Ramos (cell line): ENCODE measurements around the gene OR2F1.

Source experiments
- in situ Hi-C: fragments of 300-500 bp; cut with MboI; formaldehyde crosslinking; loops from one replicate; pipeline ENCODE4 v1.14.3; 2022; ENCODE audit warnings: low sequenced_read_pairs; ENCODE audit not compliant: unreplicated experiment

The OR2F1 gene, protein sequence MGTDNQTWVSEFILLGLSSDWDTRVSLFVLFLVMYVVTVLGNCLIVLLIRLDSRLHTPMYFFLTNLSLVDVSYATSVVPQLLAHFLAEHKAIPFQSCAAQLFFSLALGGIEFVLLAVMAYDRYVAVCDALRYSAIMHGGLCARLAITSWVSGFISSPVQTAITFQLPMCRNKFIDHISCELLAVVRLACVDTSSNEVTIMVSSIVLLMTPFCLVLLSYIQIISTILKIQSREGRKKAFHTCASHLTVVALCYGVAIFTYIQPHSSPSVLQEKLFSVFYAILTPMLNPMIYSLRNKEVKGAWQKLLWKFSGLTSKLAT

DNA sequence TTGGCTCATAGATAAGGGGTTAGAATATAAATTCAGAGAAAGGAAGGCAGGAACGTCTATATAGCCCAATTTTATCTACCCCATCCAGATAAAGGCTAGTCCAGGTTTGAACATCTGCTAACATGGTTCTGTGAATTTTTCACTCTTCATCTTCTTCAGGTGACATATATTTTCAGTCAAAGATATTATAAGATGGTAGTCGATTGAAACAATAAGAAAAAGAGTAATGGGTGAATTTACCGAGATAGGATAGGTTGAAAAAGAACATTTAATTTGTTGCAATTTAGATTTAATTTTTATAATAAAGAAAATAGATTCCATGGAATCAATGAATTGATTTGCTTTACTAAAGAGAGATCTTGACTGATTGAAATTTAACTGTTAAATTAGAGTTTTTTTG, at the start of gene OR2F1:
OR2F1 (plus strand) TSS at position 301 of the 400 bp plus-strand sequence. CDS start 5,127 bp downstream, outside the sequence.
- in situ Hi-C loops, result no loop called here

DNA sequence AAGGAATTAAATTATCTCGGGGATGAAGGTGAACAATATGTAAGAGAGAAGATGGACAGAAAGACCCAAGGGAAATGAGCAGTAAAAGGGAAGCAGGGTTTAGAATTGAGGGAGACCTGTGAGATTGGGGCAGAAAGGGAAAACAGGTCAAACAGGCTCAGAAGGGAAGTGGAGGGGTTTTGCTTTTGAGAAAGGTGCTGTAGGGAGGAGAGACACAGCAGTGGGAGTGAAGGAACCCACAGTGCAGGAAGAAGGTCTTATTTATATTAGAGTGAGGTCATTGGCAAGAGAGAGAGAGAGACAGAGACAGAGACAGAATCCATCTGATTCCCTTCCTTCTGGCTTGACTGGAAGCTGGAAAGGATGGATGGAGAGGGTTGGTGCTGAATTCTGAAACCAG, 49.1 kb upstream of the OR2F1 start:
- in situ Hi-C loops, result no loop called here

DNA sequence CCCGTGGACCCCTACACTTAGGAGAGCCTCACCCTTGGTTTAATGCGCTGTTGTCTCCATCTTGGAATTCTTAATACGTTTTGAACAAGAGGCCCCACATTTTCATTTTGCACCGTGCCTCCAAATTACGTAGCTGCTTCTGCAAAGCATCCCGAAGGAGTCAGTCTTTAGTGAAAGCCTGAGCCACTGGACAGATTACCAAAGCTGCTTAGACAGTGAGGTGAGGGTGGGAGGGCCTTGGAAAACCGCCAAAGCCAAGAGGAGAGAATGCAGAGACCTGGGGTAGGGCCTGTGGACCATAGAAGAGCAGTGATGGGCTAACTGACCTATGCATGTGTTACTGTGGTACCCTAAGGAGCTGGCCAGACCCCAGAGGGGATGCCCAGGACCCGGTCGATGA, 48.5 kb upstream of the OR2F1 start:
- in situ Hi-C loops, result no loop called here

DNA sequence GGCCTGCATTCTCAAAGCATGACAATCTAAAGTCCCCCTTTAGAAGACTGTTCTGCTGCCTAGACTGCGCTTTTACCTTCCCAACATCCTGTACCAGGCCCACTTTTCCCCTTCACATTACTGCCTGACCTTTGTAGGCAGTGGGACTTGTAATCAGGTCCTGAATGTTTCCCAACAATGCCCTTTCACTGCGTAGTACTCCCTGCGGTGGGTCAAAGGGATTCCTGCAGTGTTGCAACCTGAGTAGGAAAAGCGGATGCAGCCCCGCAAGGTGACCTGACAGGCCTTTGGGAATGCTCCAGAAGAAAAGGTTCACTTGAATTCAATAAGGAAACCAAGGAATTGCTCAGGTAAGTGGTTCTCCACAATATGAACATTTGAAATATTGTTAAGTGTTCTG, 47.7 kb upstream of the OR2F1 start:
- in situ Hi-C loops, result no loop called here

DNA sequence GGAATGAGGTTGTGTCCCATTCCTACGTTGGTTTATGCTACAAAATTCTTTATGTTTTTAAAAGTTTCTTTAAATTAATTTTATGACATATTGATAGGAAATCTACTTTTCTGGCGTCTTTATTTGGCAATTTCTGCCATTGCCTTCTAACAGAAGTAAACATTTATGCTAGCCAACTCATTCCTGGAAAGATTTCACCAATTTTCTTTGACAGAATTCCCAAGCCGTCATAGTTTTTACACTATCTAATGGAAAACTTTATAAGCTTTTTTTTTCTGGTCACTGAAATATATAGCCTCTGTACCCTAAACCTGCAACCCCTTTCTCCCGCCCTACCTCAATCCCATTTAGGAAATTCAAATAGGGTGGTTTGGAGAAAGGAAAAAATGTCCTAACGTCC, 46.5 kb upstream of the OR2F1 start:
- in situ Hi-C loops, result no loop called here

DNA sequence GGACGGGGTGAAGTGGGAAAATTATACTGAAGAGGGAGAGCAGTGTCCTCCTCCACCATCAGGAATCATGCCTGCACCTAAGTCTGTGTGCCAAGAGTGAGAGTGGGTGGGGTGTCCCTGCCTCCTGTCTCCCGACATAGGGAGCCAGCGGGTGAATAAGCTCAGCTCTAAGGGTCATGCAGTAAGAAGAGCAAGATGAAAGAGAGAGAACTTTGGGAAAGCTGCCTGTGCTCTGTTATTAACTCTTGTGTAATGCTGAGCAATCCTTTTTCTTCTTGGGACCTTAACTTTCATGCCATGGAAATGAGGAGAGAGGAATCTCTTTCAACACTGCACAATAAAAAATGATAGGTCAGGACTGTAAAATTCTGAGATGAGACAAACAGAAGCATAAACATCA, 44.8 kb upstream of the OR2F1 start:
- in situ Hi-C loops, result no loop called here

DNA sequence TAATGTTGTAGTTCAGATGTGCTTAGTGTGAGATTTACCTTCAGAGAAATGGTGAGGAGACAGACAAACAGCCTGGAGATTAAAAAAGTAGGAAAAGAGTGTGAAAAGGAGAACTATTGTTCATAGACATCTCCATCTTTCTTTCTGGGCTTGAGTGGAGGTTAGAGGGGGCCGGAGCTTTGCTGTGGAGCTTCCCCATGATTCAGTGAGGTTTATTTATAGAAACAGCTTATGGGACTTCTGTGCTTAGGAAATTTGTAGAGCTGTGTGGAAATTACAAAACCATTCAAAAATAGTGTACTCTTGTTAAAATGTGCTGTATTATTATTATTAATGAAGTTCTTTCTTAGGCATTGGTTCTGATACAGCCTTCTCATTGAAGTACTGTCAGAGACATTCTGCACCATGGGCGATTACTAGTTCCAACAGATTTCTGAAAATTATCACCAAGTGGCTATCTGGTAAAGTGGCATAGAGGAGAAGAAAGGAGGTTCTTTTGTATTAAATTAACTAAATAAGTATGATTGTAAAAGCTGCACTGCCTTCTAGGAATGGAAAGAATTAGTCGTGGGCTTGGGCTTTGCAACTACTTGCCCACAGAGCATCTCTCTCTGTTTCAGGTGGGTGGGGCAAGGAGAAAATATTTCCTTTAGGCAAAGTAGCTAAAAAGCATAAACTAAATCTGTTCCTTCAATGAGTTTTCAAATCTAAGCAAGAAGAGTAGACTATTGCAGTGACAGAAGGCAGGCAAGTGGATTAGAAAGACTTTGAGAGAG, 44.0 kb upstream of the OR2F1 start:
- in situ Hi-C loops, result no loop called here

DNA sequence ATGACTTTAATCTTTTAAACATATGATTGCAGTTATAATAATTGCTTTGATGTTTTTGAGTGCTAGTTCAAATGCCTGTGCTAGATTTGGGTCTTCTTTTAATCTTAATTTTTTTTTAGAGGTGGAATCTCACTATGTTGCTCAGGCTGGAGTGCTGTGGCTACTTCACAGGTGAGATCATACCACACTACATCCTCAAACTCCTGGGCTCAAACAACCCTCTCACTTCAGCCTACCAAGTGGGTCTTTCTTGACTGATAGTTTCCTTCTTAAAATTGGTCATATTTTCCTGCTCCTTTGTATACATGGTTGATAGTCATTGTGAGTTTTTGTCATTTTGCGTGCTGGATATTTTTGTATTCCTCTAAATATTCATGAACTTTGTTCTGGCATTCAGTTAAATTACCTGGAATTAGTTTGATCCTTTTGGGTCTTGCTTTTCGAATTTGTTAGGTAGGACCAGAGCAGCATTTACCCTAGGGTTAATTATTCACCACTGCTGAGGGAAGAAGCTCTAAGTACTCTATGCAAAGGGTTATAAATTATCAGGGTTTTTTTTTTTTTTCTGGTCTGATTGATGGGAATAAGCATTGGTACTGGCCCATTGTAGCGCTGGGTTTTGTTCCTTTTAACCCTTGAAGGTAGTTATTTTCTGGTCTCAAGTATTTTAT, 40.6 kb upstream of the OR2F1 start:
- in situ Hi-C loops, result no loop called here

DNA sequence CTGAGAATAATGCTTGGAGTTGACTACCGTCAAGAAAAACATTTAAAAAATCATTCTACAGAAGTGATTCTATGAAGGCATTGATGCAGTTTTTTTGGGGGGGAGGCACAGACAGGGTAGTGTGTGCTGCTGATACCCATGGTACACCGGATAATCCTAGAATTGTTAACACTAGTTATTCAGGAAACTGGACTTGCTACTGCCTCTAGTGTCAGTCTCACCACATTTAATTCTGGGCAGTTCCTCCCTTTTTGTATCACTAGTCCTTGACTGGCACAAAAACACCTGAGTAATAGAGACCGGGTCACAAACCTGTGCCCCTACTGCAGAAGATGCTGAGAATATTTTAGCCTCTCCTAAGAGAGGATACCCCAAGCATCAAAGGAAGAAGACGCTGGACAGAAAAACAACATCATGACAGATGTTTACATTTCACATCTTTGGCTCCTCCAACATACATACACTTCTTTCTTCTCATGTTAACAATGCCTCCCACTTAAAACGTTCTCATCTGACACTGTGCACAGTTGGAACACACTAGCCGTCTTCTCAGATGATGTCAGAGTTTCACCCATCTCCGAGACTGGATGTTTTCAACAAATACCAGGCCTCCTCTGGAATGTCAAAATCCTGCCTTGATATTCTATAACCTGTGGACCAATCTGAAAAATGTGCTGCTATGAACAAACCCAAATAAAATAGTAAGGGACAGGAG, 39.5 kb upstream of the OR2F1 start:
- in situ Hi-C loops, result no loop called here

DNA sequence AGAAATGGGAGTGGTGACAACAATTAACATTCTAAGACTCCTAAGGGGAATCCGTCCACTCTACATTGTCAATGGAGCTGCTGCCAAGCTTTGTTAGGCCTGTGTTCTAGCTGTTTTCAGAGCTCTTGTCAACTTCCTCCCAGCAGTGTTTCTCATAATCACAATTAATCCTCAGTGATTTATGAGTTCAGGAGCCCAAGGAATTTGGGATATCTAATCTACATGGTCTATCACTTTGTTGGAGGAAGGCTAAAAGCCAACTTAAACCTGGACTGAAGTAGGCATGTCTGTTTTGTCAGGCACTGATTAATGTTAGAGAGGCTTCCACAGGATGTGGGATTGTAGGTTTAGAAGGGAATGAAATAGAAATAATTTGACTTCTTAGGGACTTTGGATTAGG, 29.8 kb upstream of the OR2F1 start:
- in situ Hi-C loops, result no loop called here

DNA sequence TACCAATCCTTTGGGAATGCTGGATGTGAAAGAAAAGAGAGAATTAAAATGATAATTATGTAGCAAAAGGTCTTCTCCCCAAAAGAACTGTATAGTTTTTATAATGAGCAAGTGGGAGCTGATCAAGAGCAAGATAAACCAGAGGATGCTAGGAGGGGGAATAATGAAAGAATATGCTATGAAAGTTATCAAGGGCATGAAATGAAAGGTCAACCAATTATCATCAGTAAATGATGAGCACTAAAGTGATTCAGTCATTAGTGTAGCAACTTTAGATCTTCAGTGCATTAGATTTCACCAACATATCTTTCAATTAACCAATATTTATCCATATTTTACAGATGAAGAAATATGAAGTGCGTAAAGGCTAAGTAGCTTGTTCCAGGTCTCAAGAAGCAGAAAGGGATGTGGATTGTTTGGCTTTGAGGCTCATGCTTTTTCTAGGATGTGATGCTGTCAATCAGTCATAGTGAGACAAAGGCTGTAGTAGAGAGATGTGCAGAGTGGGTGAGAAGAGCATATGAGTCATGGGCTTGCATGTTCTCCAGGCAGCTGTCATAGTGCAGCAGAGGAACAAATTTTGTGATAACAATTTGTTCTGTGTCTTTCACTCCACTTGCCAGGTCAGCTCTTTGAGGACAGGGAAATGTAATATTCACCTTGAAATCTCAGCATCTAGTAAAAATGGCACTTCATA, 25.3 kb upstream of the OR2F1 start:
- in situ Hi-C loops, result no loop called here

DNA sequence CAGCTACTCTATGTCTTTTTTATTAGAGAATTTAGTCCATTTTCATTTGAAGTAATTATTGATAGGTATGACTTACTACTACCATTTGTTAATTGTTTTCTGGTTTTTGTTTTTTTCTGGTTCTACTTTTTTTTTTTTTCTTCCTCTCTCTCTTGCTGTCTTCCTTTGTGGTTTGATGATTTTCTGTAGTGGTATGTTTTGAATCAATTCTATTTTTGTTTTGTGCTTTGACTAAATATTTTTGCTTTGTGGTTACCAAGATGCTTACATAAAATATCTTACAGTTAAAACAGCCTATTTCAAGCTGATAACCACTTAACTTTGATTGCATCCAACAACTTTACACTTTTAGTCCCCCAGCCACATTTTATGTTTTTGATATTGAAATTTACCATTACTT, 22.9 kb upstream of the OR2F1 start:
- in situ Hi-C loops, result no loop called here

DNA sequence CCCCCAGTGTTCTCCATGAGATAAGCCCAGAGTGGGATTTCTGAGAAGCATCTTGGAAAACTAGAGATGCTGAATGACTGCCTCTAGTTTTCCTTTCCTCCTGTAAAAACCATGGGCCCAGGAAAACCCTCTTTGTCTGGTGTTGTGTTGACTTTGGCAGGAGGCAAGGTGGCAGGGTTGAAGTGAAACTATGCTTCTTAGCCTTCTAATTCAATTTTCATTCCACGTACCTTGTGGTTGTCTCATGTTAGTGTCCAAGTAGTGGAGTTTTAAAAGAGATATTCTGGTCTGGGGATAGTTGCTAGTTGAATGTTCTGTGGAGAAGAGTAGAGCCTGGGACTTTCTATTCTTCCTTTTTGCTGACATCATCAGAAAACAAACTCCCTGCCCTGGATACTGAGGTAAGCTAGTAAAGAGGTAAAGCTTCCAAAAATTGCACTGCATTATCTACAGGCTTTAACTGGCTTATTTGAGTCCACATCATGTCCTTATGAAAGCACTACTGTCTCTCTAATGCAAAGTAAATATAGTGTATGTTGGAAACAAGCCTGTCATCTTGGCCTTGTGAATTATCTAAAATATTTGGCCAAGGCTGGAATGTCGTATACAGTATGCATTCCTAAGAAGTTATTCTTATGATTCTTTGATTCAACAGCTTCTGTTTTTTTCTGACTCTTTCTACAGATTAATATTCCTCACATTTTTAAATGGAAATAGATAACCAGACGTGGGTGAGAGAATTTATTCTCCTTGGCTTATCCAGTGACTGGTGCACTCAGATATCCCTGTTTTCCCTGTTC, 19.9 kb upstream of the OR2F1 start, which contains the start of gene OR2F2:
OR2F2 (plus strand) TSS at position 708 of the 800 bp plus-strand sequence; CDS start at position 708, 0 bp downstream.
- in situ Hi-C loops, result no loop called here

DNA sequence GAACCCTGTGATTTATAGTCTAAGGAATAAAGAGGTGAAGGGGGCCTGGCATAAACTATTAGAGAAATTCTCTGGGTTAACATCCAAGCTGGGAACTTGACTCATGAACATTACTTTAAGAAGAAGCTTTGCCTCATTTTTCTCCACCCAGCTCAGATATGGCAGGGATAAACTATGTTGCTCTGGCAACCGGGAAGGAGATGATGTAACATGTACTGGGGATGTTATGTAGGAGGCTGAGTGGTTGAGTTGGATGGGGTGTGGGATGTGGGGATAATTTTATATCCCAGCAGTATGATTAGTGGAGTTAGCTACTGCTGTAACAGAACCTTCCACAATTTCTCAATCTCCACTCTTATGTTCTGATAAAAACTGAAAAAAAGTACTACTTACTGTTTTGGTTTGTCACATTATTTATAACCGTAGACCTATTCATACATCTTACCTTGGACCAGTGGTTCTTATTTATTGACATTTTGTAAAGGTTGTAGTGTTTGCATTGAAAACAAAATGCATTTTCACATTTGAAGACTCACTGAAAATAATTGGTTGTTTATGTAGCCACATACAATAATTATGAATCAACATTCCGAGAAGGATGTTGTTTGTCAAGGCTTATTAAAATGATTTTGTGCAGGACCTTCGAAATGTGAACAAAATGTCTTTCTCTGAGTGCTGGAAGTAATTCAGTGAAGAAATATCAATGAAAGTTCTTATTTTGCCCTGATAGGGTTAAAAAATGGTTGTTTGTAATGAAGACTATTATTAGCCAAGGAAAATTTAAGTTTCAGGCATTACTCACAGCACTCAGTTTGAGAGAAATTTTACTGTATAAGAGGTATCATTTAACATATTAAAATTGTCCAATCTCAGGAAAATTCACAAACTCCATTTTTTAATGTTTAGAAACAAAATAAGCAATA, 18.3 kb upstream of the OR2F1 start:
- in situ Hi-C loops, result no loop called here

DNA sequence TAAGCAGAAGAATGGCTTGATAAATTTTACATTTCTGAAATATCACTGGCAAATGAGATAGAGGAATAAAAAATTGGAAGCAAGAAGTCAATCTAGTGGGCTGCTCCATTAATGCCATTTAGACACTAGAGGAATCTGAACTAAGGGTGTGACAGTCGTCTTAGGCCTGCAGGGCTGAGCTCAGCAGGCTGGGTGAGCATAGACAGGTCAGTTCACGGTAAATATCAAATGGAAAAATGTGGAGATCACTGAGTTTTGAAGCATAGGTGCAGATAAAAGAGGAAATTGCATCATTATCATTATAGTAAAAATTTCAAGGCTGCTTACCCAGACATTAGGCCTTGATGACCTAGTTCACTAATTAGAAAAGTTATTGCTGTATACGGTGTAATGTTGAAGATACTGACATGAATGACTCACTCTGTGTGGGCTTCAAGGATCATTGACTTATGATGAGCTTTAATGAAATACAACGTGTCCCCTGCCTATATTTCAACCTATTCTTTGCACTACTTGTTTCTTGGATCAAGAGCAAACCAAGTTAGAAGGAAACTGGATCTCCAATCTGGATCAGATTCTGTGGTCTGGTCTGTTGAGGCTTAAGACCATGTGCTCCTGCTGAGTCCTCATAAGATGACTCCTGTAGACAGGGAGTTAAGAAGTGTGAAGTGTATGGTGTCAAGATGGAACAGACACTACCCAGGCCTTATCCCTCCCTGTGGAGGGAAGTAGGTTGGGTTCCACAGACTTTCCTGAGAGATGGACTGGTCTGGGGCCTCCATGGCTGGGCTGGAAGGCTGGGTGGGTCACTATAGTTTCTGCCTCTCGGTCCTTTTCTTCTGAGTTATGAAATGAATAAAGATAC, 16.0 kb upstream of the OR2F1 start:
- in situ Hi-C loops, result no loop called here

DNA sequence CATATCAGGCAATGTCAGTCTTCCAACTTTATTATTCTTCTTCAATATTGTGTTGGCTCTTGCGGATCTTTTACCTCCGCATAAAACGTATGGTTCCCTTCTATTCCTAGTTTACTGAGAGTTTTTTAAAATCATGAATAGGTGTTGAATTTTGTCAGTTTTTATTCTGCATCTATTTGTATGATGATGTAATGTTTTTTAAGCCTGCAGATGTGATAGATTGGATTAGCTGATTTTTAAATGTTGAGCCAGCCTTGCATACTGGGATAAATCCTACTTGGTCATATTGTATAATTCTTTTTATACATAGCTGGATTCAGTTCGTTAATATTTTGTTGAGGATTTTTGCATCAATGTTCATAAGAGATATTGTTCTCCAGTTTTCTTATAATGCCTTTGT, 9.2 kb upstream of the OR2F1 start:
- in situ Hi-C loops, result no loop called here

DNA sequence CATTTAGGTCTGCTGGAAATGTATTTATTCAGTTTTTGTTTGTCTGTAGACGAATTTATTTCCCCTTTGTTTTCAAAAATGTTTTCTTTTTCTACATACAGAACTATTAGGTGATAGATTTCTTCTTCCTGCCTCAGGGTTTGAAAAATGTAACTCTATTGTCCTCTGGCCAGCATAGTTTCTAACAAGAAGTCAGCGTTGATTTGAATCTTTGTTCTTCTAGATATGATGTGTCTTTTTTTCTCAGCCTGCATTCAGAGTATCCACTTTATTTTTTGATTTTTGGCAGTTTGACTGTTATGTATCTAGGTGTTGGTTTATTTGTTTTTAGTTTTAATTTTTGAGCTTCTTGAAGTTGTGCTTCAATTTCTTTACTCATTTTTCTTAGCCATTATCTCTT, 7.5 kb upstream of the OR2F1 start:
- in situ Hi-C loops, result no loop called here
